PFSK-1 (cell line): ENCODE measurements around the gene SHC2.

Source experiments
- FOXP2 ChIP-seq: optimal IDR thresholded peaks from 2 replicates; pipeline ENCODE3; 2011; ENCODE audit warnings: borderline replicate concordance, control low read depth, inconsistent platforms; ENCODE audit not compliant: insufficient read depth; ENCODE audit errors: extremely low read length, extremely low read depth
- POLR2AphosphoS5 ChIP-seq: IDR thresholded peaks from 2 replicates; pipeline ENCODE4 v1.6.1; 2012; ENCODE audit warnings: low read depth, mild to moderate bottlenecking, control low read depth, low read length, moderate library complexity
- SIN3A ChIP-seq: IDR thresholded peaks from 2 replicates; pipeline ENCODE4 v1.6.1; 2012; ENCODE audit warnings: mild to moderate bottlenecking, low read length, moderate library complexity, borderline replicate concordance; ENCODE audit not compliant: insufficient read depth
- TAF1 ChIP-seq: IDR thresholded peaks from 2 replicates; pipeline ENCODE4 v1.6.1; 2012; ENCODE audit warnings: low read length, control low read depth, borderline replicate concordance; ENCODE audit not compliant: insufficient read depth
- TF ChIP-seq, protein P1 (sequence below), 2 experiments: IDR thresholded peaks; 2 replicates each; pipeline versions ENCODE4 v1.6.1 to v1.8.0; 2011 to 2012; ENCODE audit warnings: low read depth in 2 of 2, low read length in 2 of 2, control low read depth in 1 of 2, inconsistent platforms in 1 of 2, mild to moderate bottlenecking in 1 of 2, moderate library complexity in 1 of 2; ENCODE audit not compliant: insufficient read depth in 1 of 2

The SHC2 gene

DNA sequence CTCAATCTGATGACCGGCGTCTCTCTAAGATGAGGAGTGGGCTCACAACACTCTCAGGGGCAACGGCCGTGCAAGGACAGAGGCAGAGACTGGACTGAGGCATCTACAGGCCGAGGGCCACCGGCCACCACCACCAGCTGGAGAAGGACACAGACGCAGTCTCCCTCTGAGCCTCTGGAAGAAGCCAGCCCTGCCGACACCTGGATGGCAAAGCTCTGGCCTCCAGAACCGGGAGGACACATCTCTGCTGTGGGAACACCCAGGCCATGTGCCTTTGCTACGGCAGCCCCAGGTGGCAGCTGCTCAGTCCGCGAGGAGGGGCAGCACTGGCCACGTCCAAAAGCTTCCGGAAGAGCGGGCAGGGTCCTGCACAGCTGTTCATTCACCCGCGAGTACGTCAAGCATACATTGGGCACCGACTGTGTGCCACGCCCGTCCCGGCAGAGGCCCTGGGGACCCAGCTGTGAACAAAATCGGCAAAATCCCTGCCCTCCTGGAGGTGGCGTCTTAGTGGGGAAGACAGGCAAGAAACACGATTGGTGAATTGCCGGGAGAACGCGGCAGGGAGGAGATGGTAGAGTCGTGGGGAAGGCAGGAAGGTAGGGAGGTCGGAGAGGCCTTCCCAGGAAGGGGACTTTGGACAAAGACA, 69.0 kb downstream of the SHC2 start:
- TF ChIP-seq POLR2AphosphoS5 = no peak
- TF ChIP-seq TAF1 = no peak
- no peak for TF ChIP-seq FOXP2
- TF ChIP-seq SIN3A = no peak
- TF ChIP-seq, protein P1, sequence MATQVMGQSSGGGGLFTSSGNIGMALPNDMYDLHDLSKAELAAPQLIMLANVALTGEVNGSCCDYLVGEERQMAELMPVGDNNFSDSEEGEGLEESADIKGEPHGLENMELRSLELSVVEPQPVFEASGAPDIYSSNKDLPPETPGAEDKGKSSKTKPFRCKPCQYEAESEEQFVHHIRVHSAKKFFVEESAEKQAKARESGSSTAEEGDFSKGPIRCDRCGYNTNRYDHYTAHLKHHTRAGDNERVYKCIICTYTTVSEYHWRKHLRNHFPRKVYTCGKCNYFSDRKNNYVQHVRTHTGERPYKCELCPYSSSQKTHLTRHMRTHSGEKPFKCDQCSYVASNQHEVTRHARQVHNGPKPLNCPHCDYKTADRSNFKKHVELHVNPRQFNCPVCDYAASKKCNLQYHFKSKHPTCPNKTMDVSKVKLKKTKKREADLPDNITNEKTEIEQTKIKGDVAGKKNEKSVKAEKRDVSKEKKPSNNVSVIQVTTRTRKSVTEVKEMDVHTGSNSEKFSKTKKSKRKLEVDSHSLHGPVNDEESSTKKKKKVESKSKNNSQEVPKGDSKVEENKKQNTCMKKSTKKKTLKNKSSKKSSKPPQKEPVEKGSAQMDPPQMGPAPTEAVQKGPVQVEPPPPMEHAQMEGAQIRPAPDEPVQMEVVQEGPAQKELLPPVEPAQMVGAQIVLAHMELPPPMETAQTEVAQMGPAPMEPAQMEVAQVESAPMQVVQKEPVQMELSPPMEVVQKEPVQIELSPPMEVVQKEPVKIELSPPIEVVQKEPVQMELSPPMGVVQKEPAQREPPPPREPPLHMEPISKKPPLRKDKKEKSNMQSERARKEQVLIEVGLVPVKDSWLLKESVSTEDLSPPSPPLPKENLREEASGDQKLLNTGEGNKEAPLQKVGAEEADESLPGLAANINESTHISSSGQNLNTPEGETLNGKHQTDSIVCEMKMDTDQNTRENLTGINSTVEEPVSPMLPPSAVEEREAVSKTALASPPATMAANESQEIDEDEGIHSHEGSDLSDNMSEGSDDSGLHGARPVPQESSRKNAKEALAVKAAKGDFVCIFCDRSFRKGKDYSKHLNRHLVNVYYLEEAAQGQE (IDR thresholded peaks at IDR 0.05; ENCODE audit: insufficient read depth in 1 of 2, low read depth in 2 of 2, low read length in 2 of 2) = no peak

DNA sequence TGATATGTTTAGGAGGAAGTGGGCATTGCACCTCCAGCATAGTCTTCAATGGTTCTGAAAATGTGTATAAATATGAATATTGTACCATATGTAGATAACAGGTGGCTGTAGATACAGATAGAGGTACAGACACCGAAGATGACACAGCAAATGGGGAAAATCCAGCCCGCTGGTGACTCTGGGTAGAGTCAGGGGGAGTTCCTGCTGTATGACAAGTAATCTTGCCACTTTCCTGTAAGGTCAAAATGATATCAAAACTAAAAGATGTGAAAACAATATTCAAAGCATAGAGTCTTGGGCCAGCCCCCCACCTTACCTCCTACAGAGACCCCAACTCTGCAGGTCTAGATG, 69.7 kb downstream of the SHC2 start:
- TF ChIP-seq POLR2AphosphoS5 (no peak), FOXP2 (no peak), SIN3A (no peak), TAF1 (no peak)
- TF ChIP-seq, protein P1 (IDR thresholded peaks at IDR 0.05; ENCODE audit: insufficient read depth in 1 of 2, low read depth in 2 of 2, low read length in 2 of 2) = no peak

DNA sequence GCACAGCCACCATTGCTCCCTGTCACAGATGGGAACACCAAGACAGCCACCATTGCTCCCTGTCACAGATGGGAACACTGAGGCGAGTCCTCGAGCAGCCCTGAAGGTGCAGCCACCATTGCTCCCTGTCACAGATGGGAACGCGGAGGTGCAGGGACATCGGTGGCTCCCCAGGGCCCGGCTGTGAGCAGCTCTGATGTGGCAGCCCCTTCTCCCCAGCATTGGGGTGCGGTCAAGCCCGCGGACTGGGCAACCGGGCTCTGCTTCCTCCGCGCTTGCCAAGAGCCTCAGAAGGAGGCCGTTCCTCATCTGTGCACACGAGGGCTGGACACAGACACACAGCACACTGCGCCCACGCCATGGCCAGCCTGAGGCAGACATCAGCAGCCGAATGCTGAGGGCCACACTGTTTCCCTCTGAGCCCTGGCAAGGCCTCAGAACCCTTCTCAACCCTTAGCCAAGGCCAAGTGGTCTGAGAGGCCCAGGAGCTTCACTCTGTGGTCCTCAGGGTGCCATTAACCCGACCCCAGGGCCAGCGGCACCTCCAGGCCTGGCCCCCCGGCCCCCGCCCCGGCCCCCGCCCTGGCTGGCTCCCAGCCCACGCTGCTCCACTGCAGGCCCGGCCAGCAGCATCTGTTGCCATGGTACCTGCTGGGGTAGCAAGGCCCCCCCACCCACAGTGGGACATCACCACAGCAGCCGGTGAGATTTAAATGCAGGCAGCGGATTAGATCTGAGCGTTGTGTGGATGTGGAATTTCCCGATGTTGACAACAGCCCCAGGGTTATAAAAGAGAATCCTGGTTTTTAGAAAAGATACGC, 70.2 kb downstream of the SHC2 start:
- no peak for TF ChIP-seq POLR2AphosphoS5
- TF ChIP-seq, protein P1 (IDR thresholded peaks at IDR 0.05; ENCODE audit: insufficient read depth in 1 of 2, low read depth in 2 of 2, low read length in 2 of 2) = no peak
- TF ChIP-seq SIN3A = no peak
- TF ChIP-seq FOXP2 = no peak
- TF ChIP-seq TAF1 = no peak

DNA sequence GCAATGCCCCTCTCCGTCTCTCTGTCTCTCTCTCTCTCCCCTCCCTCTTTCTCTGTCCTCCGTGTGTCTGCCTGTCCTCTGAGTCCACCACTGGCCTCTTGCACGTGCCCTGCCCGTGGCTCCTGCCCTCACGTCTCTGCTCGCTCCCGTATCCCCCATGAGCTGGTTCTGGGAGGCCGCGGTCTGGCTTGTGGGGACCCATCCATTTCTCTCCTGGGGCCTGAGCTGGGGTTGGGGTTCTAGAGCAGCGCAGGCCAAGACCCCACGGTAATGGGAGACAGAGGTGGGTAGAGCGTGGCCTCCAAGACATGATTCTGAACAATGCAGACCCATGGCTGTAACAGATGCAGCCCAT, 70.9 kb downstream of the SHC2 start:
- no peak for TF ChIP-seq FOXP2

DNA sequence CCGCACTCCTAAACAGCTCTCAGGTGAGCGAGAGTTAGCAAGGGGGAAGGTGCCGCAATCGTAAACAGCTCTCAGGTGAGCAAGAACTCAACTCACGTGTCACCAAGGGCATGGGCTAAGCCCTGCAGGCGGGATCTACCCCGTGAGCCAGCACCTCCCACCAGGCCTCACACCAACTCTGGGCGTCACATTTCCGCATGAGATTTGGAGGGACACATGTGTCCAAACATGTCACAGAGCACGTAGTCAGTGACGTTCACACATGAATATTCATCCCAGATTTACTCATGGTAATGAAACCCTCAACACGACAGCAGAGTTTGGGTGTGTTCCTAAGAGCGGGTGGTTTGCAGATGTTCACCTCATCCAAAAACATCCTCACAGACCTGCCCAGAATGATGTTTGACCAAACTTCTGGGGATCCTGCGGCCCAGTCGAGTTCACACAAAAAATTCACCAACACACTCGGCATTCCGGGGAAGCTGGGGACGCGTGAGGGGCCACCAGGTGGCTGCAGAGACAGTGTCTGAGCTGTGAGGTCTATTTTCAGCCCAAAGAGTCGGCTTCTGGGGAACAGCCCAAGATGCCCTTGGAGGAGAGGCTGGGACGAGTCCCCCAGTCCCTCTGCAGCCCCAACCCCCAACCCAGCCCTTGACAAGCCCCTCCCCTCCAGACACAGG, 71.4 kb downstream of the SHC2 start:
- TF ChIP-seq FOXP2 (no peak), SIN3A (no peak), TAF1 (no peak), POLR2AphosphoS5 (no peak)
- TF ChIP-seq, protein P1 (IDR thresholded peaks at IDR 0.05; ENCODE audit: insufficient read depth in 1 of 2, low read depth in 2 of 2, low read length in 2 of 2) = no peak
